HepG2 (cell line): Measurements from ENCODE around the gene ITGA2. TPM values are rescaled to one million over a fixed set of nuclear protein-coding genes. Genes with fewer than 3 reads are reported as not detected.
A peak's percentile ranks its signal among the peaks of the same experiment; 100 is the strongest.

Experiments used
- FOSL1 ChIP-seq: sonication (generic); formaldehyde crosslinking; IDR thresholded peaks from 2 replicates; pipeline ENCODE4 v1.9.0; 2021; ENCODE audit warnings: missing genetic modification reagents, borderline replicate concordance
- FOXO4 ChIP-seq: sonication (generic); formaldehyde crosslinking; conservative IDR thresholded peaks from 2 replicates; pipeline ENCODE4 v1.8.1; 2023; ENCODE audit warnings: missing genetic modification reagents
- HOXA3 ChIP-seq: sonication (generic); formaldehyde crosslinking; IDR thresholded peaks from 2 replicates; pipeline ENCODE4 v1.5.0; 2020; ENCODE audit warnings: missing genetic modification reagents
- KIAA2018 ChIP-seq: sonication (generic); formaldehyde crosslinking; IDR thresholded peaks from 2 replicates; pipeline ENCODE4 v1.5.0; 2020; ENCODE audit warnings: mild to moderate bottlenecking, missing genetic modification reagents, borderline replicate concordance
- NCOR1 ChIP-seq: fragments of 200-600 bp; sonication (generic); IDR thresholded peaks from 2 replicates; pipeline ENCODE4 v1.7.0; 2017; ENCODE audit warnings: antibody characterized with exemption, low read length, borderline replicate concordance
- RARG ChIP-seq: sonication (generic); formaldehyde crosslinking; IDR thresholded peaks from 2 replicates; pipeline ENCODE4 v1.4.0; 2020; ENCODE audit warnings: low read depth, mild to moderate bottlenecking, missing genetic modification reagents
- TARDBP ChIP-seq: sonication (generic); formaldehyde crosslinking; IDR thresholded peaks from 2 replicates; pipeline ENCODE4 v1.8.0; 2022; ENCODE audit warnings: mild to moderate bottlenecking, missing genetic modification reagents
- TGIF2 ChIP-seq: IDR thresholded peaks from 2 replicates; pipeline ENCODE4 v1.6.1; 2016; ENCODE audit warnings: control low read depth, missing compliant biosample characterization
- THAP9 ChIP-seq: sonication (generic); formaldehyde crosslinking; IDR thresholded peaks from 2 replicates; pipeline ENCODE4; 2020; ENCODE audit warnings: missing genetic modification reagents, mild to moderate bottlenecking, borderline replicate concordance
- TP53 ChIP-seq: sonication (generic); formaldehyde crosslinking; conservative IDR thresholded peaks from 2 replicates; pipeline ENCODE4 v1.4.0; 2020; ENCODE audit warnings: missing genetic modification reagents
- ZNF33A ChIP-seq: sonication (generic); formaldehyde crosslinking; IDR thresholded peaks from 2 replicates; pipeline ENCODE4 v1.5.1; 2020; ENCODE audit warnings: missing genetic modification reagents, mild to moderate bottlenecking, moderate library complexity, borderline replicate concordance
- ZNF580 ChIP-seq: IDR thresholded peaks from 2 replicates; pipeline ENCODE4 v1.6.1; 2016; ENCODE audit warnings: low read depth, borderline replicate concordance
- ZSCAN22 ChIP-seq: sonication (generic); formaldehyde crosslinking; IDR thresholded peaks from 2 replicates; pipeline ENCODE4 v1.4.0; 2020; ENCODE audit warnings: mild to moderate bottlenecking, missing genetic modification reagents
- polyA plus RNA-seq, 8 experiments: library from polyadenylated mRNA; depleted of rRNA in 3 of 8; stranded (reverse) in 7 of 8; unstranded in 1 of 8; fragments of >200 nt; fragmentation: Illumina TruSeq in 4 of 8; extraction: Trizol in 4 of 8; gene quantifications; 2 replicates each; pipeline versions ENCODE4 v1.2.1 to v1.2.3, GENCODE V29; 2011 to 2016; ENCODE audit warnings: low read depth in 4 of 8, missing spikeins in 1 of 8, mixed read lengths in 1 of 8; ENCODE audit not compliant: insufficient read depth in 1 of 8
- total RNA-seq, 5 experiments: library from RNA; depleted of rRNA; stranded (reverse); fragments of >200 nt; fragmentation: Illumina TruSeq; extraction: Trizol; gene quantifications; 2 replicates each; pipeline ENCODE4 v1.2.3, GENCODE V29; 2016; ENCODE audit warnings: low read depth in 1 of 5

Gene ITGA2
- total and polyA plus RNA-seq, 2 of the 13 experiments (the other 11 are each of a cell fraction or from before 2014, with no cell fraction given), result 15.8 to 58.3 TPM

GRCh38 chr5:52956915-52957747, 32.0 kb upstream of the ITGA2 start (continued):
- TF ChIP-seq KIAA2018, result no peak
- TF ChIP-seq RARG (CRISPR knock-in tag), result no peak
- TF ChIP-seq TGIF2 (CRISPR knock-in tag), result 0 out of 2 replicates have a peak, but pooled peaks have one; percentile 29
- TF ChIP-seq ZNF33A (CRISPR knock-in tag), result no peak
- TF ChIP-seq TARDBP, result 0 out of 2 replicates have a peak, but pooled peaks have one; percentile 19
- peak; percentile 68; the same call in 1 of the 2 replicates for TF ChIP-seq ZSCAN22 (CRISPR knock-in tag)
- TF ChIP-seq FOSL1, result no peak
- TF ChIP-seq FOXO4 (CRISPR knock-in tag), result no peak
- no peak for TF ChIP-seq TP53 (CRISPR knock-in tag)
- TF ChIP-seq HOXA3 (CRISPR knock-in tag), result no peak
- TF ChIP-seq ZNF580 (CRISPR knock-in tag), result no peak
- no peak for TF ChIP-seq THAP9 (CRISPR knock-in tag)
- 0 out of 2 replicates have a peak, but pooled peaks have one; percentile 26 for TF ChIP-seq NCOR1
